ENCODE measurements around the gene C3AR1. TPM values are rescaled to one million over a fixed set of nuclear protein-coding genes. Genes with fewer than 3 reads are reported as not detected.
A peak's percentile ranks its signal among the peaks of the same experiment; 100 is the strongest.
"Not testable (repeated sequence)": the region's sequence is repeated elsewhere in the genome, so short reads cannot be mapped to it uniquely, and the experiment has no call there.

Gene C3AR1
- total and polyA plus RNA-seq, 4 donors: 1.5 to 8.8 (median 5.0) TPM

DNA sequence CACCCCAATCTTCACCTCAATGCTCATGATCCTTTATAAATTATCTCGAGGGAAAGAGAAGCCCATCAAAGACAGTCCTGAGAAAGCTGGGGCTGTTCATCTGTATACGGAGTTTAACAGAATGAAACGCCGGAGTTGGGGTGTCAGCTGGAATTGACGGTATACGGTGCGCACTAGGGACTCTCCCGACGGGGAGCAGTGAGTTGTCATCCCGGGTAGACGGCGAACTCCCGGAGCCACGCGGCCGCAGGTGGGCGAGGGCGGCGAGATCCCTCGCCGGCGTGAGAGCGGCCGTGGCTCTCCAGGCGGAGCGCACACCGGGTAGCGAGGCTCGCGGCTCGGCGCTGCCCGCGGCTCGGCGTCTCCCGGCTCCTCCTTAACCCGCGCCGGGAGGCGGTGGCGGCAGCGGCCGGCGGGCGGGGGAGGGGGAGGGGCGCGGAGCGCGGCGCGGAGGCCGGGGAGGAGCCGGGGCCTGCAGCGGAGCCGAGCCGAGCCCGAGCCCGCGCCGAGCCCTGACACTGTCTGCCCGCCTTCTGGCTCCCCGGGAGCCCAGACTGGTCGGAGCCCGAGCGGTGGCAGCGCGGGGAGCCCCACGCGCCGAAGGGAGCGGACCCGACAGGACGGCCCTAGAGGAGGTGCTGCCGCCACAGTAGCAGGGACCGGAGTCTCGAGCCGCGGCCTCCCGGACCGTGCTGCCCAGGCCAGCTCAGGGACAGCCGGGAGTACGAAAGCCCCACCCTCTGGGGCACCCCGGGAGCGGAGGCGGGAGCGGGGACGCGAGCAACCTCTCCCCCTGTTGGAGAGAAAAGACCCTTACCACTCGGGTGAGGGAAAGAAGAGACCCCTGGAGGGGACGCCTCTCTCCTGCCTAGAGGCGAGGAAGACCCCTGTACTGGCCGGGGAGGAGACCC is 33.7 kb downstream of the C3AR1 start, which contains the start of gene FOXJ2:
TSS of gene FOXJ2 (plus strand) at position 475 of the 911 bp plus-strand sequence. CDS start 7,117 bp downstream, outside the sequence.
- peak within 1 kb of the TSS; percentile 46 to 84 for H3K9ac ChIP-seq (ENCODE audit: low read depth in 1 of 2, low read length in 2 of 2)
- DNase-seq (ENCODE audit: low spot score): peak; percentile 89
- H3K9me3 ChIP-seq (ENCODE audit: control insufficient read depth in 4 of 4, low read length in 3 of 4): no peaks in the 10 kb centered on the region
- peak within 1 kb of the TSS; percentile 71 to 86 (median 81) for H3K4me3 ChIP-seq (ENCODE audit: low read depth in 1 of 3, low read length in 3 of 3)
- no peaks in the 10 kb centered on the region for H3K36me3 ChIP-seq (ENCODE audit: control insufficient read depth in 4 of 4, insufficient read depth in 3 of 4, low read depth in 1 of 4, low read length in 3 of 4)
- H3K27ac ChIP-seq (ENCODE audit: low read depth in 1 of 2, low read length in 2 of 2): peak within 1 kb of the TSS; percentile 88 to 94
- H3K4me1 ChIP-seq (ENCODE audit: control insufficient read depth in 4 of 4, insufficient read depth in 4 of 4, low read length in 3 of 4): peaks cover 5 to 48% (median 30%) of the 10 kb centered on the region in 4 donors
- WGBS: under 1% methylated on average over 93 of the region's 93 CpGs
- TF ChIP-seq JUND (IDR thresholded peaks at IDR 0.05): no peak
- TF ChIP-seq YY1 (IDR thresholded peaks at IDR 0.05): peak; percentile 40
- TF ChIP-seq FOXA2 (IDR thresholded peaks at IDR 0.05): no peak
- TF ChIP-seq HNF4A (conservative IDR thresholded peaks at IDR 0.05): no peak
- TF ChIP-seq MAX (IDR thresholded peaks at IDR 0.05): no peak
- no peaks in the 10 kb centered on the region for H3K27me3 ChIP-seq (ENCODE audit: control insufficient read depth in 4 of 4, insufficient read depth in 4 of 4, low read length in 3 of 4)

DNA sequence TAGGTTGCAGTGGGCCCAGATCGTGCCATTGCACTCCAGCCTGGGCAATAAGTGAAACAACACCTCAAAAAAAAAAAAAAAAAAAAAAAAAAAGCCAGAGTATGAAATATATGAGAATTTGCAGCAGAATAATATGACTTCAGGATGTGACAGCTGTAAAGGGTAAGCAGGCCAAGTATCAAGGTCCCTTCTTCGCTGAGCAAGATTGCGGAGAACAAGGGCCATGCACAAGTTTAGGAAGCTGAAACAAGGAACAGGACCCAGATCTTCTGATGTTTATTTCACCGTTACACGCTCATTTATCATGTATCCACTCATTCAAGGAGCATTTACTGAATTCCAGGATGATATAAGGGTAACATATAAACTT is 34.3 kb downstream of the C3AR1 start:
- H3K9ac ChIP-seq (ENCODE audit: low read depth in 1 of 2, low read length in 2 of 2): peak overlapping the region; percentile 39 to 71
- H3K27ac ChIP-seq (ENCODE audit: low read depth in 1 of 2, low read length in 2 of 2): peak overlapping the region; percentile 8 to 39
- no peaks in the 10 kb centered on the region for H3K36me3 ChIP-seq (ENCODE audit: control insufficient read depth in 4 of 4, insufficient read depth in 3 of 4, low read depth in 1 of 4, low read length in 3 of 4)
- H3K27me3 ChIP-seq (ENCODE audit: control insufficient read depth in 4 of 4, insufficient read depth in 4 of 4, low read length in 3 of 4): no peaks in the 10 kb centered on the region
- H3K9me3 ChIP-seq (ENCODE audit: control insufficient read depth in 4 of 4, low read length in 3 of 4): no peaks in the 10 kb centered on the region
- peak overlapping the region in 2 of 3 donors; percentile 26 to 81 for H3K4me3 ChIP-seq (ENCODE audit: low read depth in 1 of 3, low read length in 3 of 3)
- 61% methylated on average over 5 of the region's 5 CpGs for WGBS
- DNase-seq (ENCODE audit: low spot score): no peak
- peaks cover 5 to 47% (median 27%) of the 10 kb centered on the region in 4 donors for H3K4me1 ChIP-seq (ENCODE audit: control insufficient read depth in 4 of 4, insufficient read depth in 4 of 4, low read length in 3 of 4)
- no peak for TF ChIP-seq RXRA (IDR thresholded peaks at IDR 0.05)
- TF ChIP-seq, protein P1, sequence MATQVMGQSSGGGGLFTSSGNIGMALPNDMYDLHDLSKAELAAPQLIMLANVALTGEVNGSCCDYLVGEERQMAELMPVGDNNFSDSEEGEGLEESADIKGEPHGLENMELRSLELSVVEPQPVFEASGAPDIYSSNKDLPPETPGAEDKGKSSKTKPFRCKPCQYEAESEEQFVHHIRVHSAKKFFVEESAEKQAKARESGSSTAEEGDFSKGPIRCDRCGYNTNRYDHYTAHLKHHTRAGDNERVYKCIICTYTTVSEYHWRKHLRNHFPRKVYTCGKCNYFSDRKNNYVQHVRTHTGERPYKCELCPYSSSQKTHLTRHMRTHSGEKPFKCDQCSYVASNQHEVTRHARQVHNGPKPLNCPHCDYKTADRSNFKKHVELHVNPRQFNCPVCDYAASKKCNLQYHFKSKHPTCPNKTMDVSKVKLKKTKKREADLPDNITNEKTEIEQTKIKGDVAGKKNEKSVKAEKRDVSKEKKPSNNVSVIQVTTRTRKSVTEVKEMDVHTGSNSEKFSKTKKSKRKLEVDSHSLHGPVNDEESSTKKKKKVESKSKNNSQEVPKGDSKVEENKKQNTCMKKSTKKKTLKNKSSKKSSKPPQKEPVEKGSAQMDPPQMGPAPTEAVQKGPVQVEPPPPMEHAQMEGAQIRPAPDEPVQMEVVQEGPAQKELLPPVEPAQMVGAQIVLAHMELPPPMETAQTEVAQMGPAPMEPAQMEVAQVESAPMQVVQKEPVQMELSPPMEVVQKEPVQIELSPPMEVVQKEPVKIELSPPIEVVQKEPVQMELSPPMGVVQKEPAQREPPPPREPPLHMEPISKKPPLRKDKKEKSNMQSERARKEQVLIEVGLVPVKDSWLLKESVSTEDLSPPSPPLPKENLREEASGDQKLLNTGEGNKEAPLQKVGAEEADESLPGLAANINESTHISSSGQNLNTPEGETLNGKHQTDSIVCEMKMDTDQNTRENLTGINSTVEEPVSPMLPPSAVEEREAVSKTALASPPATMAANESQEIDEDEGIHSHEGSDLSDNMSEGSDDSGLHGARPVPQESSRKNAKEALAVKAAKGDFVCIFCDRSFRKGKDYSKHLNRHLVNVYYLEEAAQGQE (IDR thresholded peaks at IDR 0.05): no peak
- no peak for TF ChIP-seq EGR1 (IDR thresholded peaks at IDR 0.05; ENCODE audit: low read depth in 2 of 2)
- TF ChIP-seq RAD21 (IDR thresholded peaks at IDR 0.05): no peak
- no peak for TF ChIP-seq FOXA2 (IDR thresholded peaks at IDR 0.05)
- TF ChIP-seq FOXA1 (IDR thresholded peaks at IDR 0.05): no peak

DNA sequence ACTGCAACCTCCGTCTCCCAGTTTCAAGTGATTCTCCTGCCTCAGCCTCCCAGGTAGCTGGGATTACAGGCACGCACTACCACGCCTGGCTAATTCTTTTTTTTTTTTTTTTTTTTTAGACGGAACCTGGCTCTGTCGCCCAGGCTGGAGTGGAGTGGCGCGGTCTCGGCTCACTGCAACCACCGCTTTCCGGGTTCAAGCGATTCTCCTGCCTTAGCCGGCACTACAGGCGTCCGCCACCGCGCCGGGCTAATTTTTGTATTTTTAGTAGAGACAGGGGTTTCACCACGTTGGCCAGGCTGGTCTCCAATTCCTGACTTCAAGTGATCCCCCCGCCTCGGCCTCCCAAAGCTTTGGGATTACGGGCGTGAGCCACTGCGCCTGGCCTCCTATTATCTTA is 35.1 kb downstream of the C3AR1 start:
- H3K9ac ChIP-seq (ENCODE audit: low read depth in 1 of 2, low read length in 2 of 2); H3K9me3 ChIP-seq (ENCODE audit: control insufficient read depth in 4 of 4, low read length in 3 of 4); H3K27ac ChIP-seq (ENCODE audit: low read depth in 1 of 2, low read length in 2 of 2); H3K36me3 ChIP-seq (ENCODE audit: control insufficient read depth in 4 of 4, insufficient read depth in 3 of 4, low read depth in 1 of 4, low read length in 3 of 4); H3K4me3 ChIP-seq (ENCODE audit: low read depth in 1 of 3, low read length in 3 of 3); H3K27me3 ChIP-seq (ENCODE audit: control insufficient read depth in 4 of 4, insufficient read depth in 4 of 4, low read length in 3 of 4); DNase-seq (ENCODE audit: low spot score): not testable (repeated sequence)
- peaks cover 4 to 41% (median 26%) of the 10 kb centered on the region in 4 donors for H3K4me1 ChIP-seq (ENCODE audit: control insufficient read depth in 4 of 4, insufficient read depth in 4 of 4, low read length in 3 of 4)
- 98% methylated on average over 23 of the region's 23 CpGs for WGBS

All from liver (tissue), 9 donors.